ENCODE results near the gene CACNA2D2. TPM values are rescaled to one million over a fixed set of nuclear protein-coding genes. Genes with fewer than 3 reads are reported as not detected.

CACNA2D2 gene
- total RNA-seq, 4 donors from 2014 or later = 1.5 to 3.3 (median 2.9) TPM

- peaks cover 39 to 48% of the 10 kb centered on the region in 2 donors for H3K4me1 ChIP-seq
- 21 to 28% methylated on average over 5 of the region's 5 CpGs for WGBS, 2 donors
- TF ChIP-seq CTCF (IDR thresholded peaks at IDR 0.05) (no peak), POLR2A (IDR thresholded peaks at IDR 0.05) (no peak)
Observed at GRCh38 chr3:50356553-50356952, 146.9 kb downstream of the CACNA2D2 start.

GRCh38 chr3:50355829-50356552, 147.4 kb downstream of the CACNA2D2 start:
- Histone ChIP-seq H3K9me3 (no peaks in the 10 kb centered on the region), H3K4me3 (replicated peaks in 1 of 3) (peak overlapping the region in 1 of 3 donors; percentile 16), H3K27ac (peak overlapping the region in 2 of 3 donors; percentile 13 to 85), H3K36me3 (peaks cover 23 to 28% of the 10 kb centered on the region in 2 donors), H3K4me1 (peaks cover 44 to 53% of the 10 kb centered on the region in 2 donors), H3K27me3 (no peaks in the 10 kb centered on the region)
- intact Hi-C loops (cut with DNase I) = no loop called here
- TF ChIP-seq POLR2A (IDR thresholded peaks at IDR 0.05) = no peak
- TF ChIP-seq CTCF (IDR thresholded peaks at IDR 0.05) = no peak
- DNase-seq = peak; percentile 36 to 46
- 39 to 47% methylated on average over 5 of the region's 5 CpGs for WGBS, 2 donors

More at GRCh38 chr3:50356553-50356952, 146.9 kb downstream of the CACNA2D2 start:
- DNase-seq = peak; percentile 93 to 95
- peaks cover 23 to 28% of the 10 kb centered on the region in 2 donors for H3K36me3 ChIP-seq
- peak overlapping the region in 2 of 3 donors; percentile 85 to 90 for H3K27ac ChIP-seq
- intact Hi-C loops (cut with DNase I) = no loop called here
- H3K4me3 ChIP-seq (replicated peaks in 1 of 3) = peak overlapping the region in 1 of 3 donors; percentile 16
- H3K9me3 ChIP-seq = no peaks in the 10 kb centered on the region
- no peaks in the 10 kb centered on the region for H3K27me3 ChIP-seq

- TF ChIP-seq POLR2A (IDR thresholded peaks at IDR 0.05) = no peak
- no peak for TF ChIP-seq CTCF (IDR thresholded peaks at IDR 0.05)
- H3K9me3 ChIP-seq = no peaks in the 10 kb centered on the region
- H3K36me3 ChIP-seq = peaks cover 23 to 28% of the 10 kb centered on the region in 2 donors
- H3K4me3 ChIP-seq (replicated peaks in 1 of 3) = no peak overlapping the region
- peaks cover 49 to 59% of the 10 kb centered on the region in 2 donors for H3K4me1 ChIP-seq
- H3K27ac ChIP-seq = peak overlapping the region in 2 of 3 donors; percentile 13 to 85
- 70 to 80% methylated on average over 2 to 7 of the region's 7 CpGs for WGBS, 2 donors
- no peaks in the 10 kb centered on the region for H3K27me3 ChIP-seq
- DNase-seq = no peak
- intact Hi-C loops (cut with DNase I) = no loop called here
Observed at GRCh38 chr3:50354850-50355249, 148.6 kb downstream of the CACNA2D2 start.

DNA sequence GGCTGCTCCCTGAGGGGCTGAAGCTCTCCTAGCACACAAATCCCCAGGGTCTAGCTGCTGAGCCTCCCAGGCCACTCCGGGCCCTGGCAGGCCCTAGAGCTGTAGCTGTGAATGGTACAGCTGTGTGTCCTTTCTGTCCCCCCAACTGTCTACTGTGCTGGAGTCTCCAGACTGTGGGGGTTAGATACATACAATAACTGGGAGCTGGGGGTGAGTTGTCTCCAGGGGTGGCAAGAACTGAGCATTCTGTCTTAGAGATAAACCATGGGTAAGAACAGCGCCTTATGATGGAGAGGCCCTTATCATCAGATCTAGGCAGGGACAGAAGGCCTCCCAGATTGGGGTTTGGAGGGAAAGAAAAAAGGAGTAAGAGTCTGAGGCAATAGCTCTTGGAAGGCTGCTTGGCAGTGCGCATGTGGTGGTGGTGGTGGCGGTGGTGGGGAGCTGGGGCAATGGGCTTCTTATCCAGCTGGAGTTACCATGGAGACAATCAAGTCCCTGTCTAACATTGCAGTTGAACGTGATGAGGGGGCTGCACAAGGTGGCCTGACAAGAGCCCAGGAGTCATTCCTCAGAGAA, 149.2 kb downstream of the CACNA2D2 start:
- peak overlapping the region in 1 of 3 donors; percentile 85 for H3K27ac ChIP-seq
- H3K4me3 ChIP-seq (replicated peaks in 1 of 3) = no peak overlapping the region
- H3K27me3 ChIP-seq = no peaks in the 10 kb centered on the region
- WGBS, 2 donors = 74 to 84% methylated on average over 5 of the region's 5 CpGs
- no peak for TF ChIP-seq POLR2A (IDR thresholded peaks at IDR 0.05)
- no peak for TF ChIP-seq CTCF (IDR thresholded peaks at IDR 0.05)
- peaks cover 23 to 28% of the 10 kb centered on the region in 2 donors for H3K36me3 ChIP-seq
- DNase-seq = no peak
- no peaks in the 10 kb centered on the region for H3K9me3 ChIP-seq
- intact Hi-C loops (cut with DNase I) = no loop called here
- H3K4me1 ChIP-seq = peaks cover 55 to 65% of the 10 kb centered on the region in 2 donors
